HG02763 (cell line): ENCODE measurements around the gene TNFRSF13B.
"Not testable (repeated sequence)": the region's sequence is repeated elsewhere in the genome, so short reads cannot be mapped to it uniquely, and the experiment has no call there.

ENCODE experiments used
- ATAC-seq: cut with Tn5 transposase; IDR thresholded peaks from one replicate; pipeline ENCODE4 v1.9.1; 2021; ENCODE audit warnings: mild to moderate bottlenecking, moderate library complexity; ENCODE audit not compliant: unreplicated experiment

TNFRSF13B gene

GRCh38 chr17:16971458-16972338, at the start of gene TNFRSF13B:
TNFRSF13B (minus strand) TSS chr17:16972118; CDS start chr17:16972075, 43 bp downstream.
- peak; percentile 27 for ATAC-seq

DNA sequence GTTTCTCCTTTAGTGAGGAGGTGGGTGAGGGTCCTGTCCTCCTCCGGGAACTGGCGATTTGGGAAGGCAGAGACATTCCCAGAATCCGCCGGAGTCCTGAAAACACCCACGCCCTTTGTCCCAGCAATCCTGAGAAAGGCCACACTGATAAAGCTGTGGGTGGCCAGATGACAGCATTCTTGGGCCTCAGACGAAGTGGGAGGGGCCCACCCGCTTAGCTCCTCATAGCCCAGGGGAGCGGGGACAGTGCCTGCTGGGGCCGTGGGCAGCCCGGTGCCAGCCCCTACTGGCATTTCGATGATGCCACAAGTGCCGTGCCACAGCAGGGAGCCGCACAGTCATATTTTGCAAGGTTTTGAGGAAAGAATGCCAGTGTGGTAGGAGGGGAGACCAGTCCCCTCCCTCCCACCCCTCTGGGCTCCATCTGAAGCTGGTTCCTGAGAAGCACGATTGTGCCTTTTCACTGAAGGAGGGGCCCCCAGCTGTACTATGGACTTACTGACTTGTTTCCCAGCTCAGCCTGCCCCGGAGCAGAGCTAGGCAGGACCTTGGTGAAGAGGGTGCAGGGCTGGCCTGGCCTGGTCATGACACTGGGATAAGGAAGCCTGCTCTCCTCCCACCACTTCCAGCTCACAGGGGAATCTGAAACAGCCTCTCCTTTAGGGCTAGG, 49.4 kb upstream of the TNFRSF13B start:
- ATAC-seq, result no peak

- no peak for ATAC-seq
Measured at GRCh38 chr17:17020821-17021193, 48.9 kb upstream of the TNFRSF13B start.

DNA sequence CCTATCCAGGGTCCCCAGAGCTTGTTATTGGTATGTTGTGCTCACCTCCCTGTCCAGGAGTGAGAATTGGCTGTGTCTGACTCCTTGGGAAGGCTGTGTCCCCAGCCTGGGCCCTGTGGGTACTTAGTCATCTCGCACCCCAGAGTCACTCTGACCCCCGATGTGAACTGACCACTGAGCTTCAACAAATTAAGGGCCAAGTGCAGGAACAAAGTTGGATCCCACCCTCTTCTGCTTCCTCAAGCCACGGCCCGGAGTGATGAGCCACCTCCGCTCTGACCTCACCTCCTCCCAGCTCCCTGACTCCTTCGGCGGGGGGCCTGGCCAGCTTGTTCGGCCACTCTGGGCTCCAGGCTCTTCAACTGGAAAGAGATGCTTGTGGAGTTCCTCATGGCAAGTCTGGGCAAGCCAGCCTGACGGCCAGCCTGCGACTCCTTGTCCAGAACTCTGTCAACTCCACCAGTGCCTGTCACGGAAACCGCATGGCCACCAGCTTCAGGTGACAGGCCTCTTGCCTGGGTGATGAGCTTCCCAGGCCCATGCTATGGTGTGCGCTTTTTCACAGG, 48.1 kb upstream of the TNFRSF13B start:
- ATAC-seq, result no peak

GRCh38 chr17:17019430-17019762, 47.5 kb upstream of the TNFRSF13B start:
- ATAC-seq, result no peak

DNA sequence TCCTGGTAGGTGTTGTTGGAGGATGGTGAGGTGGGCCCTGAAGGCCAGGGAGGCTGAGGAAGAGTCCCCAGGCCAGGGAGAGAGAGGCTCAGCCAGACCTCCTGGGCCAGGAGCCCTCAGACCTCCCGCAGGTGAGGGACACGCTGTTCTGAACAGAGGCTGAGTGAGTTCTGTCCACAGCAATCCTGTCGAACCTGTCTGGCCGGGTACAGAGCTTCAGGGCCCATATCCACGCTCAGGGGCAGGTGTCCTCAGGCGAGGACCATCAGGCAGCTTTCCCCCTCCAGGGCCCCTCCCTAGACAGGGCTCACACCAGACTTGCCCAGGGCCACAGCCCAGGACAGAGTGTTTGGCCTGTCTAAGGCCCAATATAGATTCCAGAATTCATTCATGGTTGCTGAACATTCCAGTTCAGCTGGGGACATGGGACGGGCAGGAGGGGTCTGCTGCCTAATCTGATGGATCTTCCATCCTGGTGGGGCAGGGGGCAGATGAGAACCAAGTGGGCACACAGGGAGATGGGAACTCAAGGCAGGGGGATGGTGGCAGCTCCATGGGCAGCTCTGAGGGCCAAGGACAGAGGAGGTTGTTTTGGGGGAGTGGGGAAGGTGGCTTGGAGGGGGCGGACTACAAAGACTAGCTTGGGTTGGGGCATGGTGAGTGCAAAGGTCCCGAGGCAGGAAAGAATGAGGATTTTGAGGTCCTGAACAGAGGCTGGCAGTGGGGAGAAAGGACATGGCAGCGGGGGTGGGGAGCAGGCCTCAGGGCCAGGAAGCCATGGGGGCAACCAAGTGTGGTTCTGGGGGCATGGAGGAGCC, 46.9 kb upstream of the TNFRSF13B start:
- no peak for ATAC-seq

DNA sequence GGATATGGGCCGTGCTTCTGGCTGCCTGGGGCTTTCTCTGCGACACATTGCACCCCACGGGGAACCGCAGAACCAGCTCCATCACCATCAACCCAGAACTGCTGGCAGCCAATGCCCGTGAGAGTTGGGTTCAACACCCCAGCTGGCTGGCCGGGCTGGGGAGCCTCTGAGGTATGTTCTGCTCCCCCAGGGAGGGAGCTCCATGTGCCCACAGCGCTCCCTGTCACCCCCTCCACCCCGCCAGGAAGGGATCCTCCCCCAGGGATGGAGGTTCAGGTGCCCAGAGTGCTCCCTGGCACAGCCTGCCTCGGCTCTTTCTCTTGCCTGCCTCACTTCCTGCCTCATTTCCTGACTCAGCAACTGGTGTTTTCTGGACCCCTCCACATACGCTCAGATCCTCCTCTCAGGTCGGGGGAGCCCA, 46.1 kb upstream of the TNFRSF13B start:
- no peak for ATAC-seq

GRCh38 chr17:17017343-17018014, 45.6 kb upstream of the TNFRSF13B start:
- no peak for ATAC-seq

DNA sequence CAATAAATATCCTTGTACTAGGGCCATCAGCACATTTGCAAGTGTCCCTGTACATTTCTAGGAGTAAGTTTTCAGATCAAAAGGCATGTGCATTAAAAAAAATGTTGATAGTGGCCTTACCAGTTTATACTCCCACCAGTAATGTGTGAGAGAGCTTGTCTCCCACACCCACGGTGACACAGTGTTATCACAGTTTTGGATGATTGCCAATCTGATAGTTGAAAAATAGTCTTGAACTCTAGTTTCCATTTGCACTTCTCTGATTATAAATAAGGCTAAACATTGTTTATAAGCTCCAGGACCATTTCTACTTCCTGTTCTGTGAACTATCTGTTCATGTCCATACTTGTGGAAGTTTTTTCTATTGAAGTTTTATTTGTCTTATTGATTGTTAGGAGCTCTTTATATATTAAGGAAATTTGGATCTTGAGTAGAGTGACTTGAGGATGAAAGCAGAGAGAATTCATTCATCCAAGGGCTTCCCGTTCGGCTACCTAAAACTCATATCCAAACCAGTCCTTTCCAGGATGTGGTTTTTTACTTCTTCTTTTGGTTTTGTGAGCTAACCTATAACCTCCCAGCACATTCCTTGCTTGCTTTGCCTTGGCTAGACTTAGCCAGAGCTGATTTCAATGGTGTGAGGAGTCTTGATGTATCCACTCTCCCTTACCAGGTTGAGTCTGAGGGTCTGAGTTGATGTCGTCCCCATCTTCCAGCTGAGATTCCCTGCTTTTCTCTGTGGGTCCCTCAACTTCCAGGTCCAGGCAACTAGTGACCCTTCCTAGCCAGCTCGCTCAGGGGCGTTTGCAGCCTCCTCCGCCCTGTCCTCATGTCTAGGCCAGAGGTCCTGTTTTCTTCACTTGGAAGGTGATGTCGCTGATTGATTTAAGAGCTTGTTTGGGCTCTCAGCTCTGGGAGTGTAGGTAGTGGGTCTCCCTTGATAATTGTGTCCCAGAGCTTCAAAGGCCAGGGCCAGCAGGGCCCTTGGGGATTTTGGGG, 44.6 kb upstream of the TNFRSF13B start:
- not testable (repeated sequence) for ATAC-seq

DNA sequence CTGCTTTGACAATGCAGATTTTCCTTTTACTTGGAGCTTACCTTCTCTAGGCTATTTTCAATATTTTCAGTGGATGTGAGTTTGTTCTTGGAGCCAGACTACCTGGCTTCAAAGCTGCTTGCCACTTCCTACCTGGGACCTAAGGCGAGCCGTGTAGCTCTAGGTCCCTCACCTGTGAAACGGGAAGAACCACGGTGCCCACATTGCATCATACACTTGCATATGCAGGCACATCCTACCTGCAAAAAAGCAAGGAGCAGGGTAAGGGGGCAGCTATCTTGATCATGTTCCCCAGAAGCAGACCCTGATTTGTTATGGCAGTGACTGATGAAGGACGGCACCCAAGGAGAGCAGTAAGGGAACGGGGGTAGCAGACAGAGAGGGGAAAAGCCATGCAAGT, 43.3 kb upstream of the TNFRSF13B start:
- ATAC-seq, result no peak

DNA sequence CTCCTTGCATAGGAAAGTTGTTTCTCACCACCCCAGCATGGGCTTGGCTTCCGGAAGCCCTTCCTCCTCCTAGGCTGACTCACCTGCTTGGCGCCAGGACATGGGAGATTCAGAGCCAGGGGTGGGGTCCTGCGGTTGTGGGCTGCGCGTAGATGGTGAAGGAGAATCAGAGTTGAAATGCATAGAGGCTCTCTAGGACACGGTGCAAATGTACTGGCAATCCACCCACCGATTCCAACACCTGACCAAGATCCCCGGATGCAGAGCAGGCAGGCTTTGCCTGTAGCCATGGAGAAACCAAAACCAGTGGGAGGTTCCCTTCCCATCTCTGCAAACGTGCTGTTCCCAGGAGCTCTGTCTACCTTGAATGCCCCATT, 42.8 kb upstream of the TNFRSF13B start:
- not testable (repeated sequence) for ATAC-seq

DNA sequence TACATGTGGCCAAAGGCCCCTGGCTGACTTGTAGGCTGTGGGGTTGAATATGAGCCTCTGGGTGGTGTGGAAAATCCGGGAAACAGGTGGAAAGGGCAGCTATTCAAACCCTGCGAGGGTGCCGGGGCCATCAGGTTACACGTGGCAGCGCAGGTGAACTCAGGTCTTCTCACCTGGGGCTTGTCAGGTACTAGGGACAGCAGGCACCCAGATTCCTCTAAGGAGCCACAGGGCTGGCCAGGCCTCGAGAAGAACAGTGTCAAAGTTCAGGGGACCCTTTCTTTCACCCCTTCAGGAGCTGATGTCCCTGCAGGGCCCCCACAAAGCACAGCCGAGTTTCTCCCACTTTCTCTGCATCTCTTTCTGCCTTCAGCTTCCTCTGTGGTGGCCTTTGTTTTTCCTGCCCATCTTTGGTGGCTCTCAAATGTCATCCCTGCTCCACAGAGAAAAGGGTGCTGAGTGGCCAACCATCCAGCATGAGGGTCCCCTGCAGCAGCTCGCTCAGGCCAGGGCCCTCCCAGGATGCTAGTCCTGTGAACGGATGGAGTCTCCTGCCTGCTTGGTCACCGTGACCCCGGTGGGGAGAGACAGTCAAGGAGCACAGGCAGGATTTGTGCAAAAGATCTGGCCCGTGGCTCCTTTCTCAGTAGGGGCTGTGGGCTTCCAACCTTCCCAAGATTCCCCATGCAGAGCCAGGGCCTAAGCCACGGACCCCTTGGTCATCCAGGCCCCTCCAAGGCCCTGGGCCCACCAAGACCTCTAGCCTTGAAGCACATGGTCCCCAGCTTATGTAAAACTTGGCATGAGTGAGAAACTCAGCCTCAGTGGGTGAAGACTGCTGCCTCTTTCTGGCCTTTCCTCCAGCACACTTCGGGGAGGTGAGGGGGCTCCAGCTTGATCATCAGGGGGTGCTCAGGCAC, 42.2 kb upstream of the TNFRSF13B start:
- ATAC-seq, result not testable (repeated sequence)

GRCh38 chr17:17011043-17011907, 39.4 kb upstream of the TNFRSF13B start:
- not testable (repeated sequence) for ATAC-seq

- not testable (repeated sequence) for ATAC-seq
Measured at GRCh38 chr17:17010545-17011034, 38.7 kb upstream of the TNFRSF13B start.

GRCh38 chr17:17009972-17010371, 38.1 kb upstream of the TNFRSF13B start:
- not testable (repeated sequence) for ATAC-seq

DNA sequence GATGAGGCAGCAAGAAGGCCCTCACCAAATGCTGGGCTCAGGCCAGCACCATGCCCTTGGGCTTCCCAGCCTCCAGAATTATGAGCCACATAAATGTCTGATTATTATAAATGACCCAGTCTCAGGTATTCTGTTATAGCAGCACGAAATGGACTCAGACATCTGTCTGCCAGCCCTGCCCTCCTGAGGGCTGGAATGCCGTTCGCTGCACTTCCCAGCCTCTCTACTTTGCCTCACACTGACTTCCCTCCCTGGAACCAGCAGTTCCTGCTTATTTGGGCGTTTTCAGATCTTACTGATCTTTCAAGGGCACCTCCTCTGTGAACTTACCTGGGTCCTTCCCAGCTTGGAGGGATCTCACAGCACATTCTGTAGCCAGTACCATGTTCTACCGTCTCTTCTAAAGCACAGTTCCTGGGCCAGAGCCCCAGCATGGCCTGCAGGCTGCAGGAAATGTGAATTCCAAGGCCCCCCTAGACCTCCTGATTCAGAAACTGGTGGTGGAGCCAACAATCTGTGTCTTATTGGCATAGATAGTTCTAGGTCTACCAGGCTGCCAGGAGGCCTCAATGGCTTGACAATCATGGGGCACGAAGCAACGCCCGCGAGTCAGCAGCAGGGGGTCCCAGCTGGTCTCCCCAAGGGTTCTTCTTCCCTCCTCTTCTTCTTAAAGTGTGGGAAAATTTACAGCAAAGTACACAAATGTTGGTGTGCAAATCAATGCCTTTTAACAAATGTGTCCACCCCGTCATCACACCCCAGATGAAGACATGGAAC, 36.9 kb upstream of the TNFRSF13B start:
- not testable (repeated sequence) for ATAC-seq
